HG02642 (cell line): ENCODE data around the gene TRIOBP.

Experiments used
- ATAC-seq: cut with Tn5 transposase; IDR thresholded peaks from one replicate; pipeline ENCODE4 v1.9.1; 2021; ENCODE audit warnings: mild to moderate bottlenecking; ENCODE audit not compliant: unreplicated experiment, poor library complexity

TRIOBP gene

DNA sequence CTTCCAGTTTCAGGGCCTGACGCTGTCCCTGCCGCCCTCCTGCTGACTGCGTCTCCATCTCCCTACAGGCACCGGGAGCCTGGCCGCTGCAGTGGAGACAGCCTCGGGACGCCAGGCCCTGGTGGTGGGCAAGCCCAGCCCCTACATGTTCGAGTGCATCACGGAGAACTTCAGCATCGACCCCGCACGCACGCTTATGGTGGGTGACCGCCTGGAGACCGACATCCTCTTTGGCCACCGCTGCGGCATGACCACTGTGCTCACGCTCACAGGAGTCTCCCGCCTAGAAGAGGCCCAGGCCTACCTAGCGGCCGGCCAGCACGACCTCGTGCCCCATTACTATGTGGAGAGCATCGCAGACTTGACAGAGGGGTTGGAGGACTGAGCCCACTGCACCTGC, 31.4 kb upstream of the TRIOBP start:
- ATAC-seq, result no peak

DNA sequence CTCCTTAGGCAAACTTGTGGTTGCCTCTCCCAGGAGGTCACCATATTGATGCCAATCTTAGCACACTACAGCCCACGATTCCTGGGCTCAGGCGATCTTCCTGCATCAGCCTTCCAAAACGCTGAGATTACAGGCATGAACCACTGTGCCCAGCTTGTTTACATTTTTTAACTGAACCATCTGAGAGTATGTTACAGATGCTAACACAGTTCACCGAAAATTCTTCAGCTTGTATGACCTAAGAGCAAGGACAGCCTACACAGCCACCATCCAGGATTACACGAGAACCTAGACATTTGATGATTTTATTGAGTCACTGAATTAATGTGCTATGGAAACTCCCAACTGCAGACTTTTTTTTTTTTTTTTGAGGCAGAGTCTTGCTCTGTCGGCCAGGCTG, 27.3 kb upstream of the TRIOBP start:
- ATAC-seq, result no peak

DNA sequence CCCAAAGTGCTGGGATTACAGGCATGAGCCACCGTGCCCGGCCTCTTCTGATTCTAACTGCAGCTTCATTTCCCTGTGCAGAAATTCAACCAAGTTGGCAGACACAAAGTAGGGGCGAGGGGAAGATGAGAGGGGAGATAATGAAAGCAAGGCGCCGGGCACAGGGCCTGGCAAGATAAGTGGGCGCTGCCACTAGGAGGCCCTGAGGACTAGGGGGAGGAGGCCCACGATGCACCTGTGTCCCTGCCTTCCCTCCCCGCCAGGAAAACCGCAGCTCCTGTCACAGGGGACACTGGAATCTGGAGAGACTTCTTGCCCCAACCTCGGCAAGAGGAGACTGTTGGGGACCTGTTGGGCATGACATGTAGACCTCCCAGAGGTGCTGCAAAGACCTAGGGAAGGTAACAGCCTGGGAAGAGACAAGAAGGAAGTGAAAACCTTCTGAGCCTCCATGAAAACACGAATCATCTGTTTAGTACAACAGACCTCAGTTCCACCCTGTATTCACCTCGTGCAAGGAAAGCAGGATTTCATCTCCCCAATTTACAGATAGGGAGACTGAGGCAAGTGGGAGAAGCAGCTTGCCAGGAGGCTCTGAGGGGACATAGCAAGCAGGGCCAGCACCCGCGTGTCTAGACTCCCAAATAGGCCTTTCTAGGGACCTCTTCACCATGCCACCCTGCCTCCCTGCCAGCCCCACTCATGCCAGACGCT, 24.5 kb upstream of the TRIOBP start:
- ATAC-seq, result no peak

DNA sequence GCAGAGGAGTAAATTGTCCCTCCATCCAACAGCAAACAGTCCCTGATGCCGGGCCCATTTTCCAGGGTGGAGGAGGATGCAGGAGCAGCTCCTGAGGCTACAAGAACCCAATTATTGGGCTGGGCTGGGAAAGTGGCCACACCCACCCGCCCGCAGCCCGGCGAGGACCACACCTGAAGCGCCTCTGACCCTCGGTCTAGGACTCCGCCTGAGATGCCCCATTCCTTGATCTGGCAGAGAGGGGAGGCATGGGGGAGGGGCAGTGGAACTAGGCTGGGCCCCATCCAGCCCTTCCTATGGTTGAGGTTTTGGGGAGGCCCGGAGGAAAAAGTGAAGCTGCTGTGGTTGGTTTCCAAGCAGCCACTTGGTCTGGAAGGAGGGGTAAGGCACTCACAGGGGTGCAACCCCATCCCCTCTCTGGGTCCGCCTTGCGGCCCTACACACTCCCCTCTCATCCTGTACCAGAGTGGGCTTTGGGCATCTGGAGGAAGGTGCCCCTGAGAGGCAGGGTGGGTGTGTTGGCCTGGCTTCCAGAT, 23.9 kb upstream of the TRIOBP start:
- no peak for ATAC-seq

DNA sequence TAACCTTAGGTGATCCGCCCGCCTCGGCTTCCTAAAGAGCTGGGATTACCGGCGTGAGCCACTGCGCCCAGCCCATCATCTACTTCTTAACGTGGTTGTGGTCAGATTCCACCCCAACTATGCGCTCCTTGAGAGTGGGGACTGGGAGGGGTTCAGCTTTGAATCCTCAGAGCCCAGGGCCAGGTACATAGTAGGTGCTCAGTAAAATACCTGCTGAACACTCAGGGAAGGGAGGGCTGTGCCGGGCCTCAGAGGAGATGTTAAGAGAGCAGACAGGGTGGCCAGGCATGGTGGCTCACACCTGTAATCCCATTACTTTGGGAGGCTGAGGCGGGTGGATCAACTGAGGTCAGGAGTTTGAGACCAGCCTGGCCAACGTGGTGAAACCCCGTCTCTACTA, 22.6 kb upstream of the TRIOBP start:
- no peak for ATAC-seq

DNA sequence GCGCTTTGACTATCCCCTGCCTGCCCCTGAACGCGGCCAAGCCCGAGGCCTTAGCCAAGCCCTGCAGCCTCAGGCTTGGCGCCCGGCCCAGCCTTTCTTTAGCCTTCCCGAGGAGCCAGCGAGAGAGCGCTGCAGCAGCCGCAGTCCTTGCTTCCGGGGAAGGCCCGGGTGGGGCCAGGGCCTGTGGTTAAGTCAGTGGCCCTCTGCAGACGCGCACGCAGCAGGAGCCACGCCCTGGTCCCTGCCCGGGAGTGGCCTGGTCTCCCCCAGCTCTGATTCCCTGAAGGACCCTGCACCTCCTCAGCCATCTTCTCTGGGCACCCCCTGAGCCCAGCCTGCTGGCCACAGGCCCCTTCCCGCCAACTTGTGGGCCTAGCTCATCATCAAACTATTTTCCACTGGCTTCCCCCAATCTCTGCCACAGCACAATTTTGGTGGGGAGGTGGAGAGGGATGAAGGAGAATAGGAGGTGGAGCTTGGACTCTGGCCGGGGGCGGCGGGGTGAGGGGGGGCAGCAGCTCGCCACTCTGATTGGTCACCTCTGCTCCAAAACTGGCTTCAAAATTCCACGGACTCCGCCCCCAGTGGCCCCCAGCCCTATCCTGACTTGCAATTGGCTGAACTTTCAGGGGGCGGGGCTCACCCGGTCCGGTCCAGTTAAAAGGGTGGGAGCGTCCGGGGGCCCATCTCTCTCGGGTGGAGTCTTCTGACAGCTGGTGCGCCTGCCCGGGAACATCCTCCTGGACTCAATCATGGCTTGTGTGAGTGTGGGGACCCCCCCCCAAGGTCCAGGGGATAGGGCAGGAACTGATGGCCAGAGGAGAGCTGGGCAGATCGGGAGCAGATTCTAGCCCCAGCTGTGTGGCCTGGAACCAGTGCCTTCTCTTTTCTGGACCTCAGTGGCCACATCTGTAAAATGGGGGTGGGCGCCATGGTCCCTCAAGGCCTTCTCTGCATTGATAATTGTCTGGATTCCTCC, 21.6 kb upstream of the TRIOBP start, which contains the start of gene LGALS1:
Gene LGALS1 (plus strand): TSS at position 686 of the 979 bp plus-strand sequence. CDS start 67 bp downstream, at position 753.
- peak; percentile 45 for ATAC-seq

DNA sequence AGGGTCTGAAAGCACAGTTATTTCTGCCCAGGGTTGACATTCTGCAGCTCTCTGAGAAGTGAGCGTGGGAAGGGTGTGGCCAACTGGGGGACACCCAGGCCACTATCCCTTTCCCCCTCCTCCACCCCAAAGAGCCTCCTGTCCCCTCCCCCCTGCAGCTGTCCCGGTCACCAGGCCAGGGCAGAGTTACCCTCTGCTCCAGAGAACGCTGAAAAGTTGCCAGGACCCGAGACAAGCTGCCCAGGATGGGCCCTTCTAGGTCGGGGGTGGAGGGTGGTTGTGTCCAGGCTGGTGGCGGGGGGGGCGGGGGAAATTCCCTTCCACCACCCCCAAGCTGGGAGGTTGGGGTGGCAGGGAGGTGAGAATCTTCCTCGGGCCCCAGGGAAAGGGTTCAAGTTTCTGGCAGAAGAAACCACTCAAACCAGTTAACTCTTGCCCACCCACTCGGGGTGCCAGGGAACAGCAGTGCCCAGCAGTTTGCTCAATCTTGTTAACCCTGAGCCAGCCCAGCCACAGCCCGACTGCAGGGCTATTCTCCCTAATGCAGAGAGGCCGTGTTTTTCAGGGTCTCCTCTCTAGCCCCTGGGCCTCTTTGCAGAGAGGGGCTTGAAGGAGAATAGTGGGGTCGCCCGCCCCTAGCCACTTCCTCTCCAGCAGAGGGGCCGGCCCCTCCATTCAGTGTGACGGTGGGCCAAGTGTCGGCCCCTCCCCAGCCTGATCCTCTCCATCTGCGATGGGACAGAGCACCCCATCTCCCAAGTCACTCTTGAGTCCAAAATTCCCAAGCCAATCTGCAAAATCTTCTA, 20.7 kb upstream of the TRIOBP start:
- ATAC-seq, result no peak

DNA sequence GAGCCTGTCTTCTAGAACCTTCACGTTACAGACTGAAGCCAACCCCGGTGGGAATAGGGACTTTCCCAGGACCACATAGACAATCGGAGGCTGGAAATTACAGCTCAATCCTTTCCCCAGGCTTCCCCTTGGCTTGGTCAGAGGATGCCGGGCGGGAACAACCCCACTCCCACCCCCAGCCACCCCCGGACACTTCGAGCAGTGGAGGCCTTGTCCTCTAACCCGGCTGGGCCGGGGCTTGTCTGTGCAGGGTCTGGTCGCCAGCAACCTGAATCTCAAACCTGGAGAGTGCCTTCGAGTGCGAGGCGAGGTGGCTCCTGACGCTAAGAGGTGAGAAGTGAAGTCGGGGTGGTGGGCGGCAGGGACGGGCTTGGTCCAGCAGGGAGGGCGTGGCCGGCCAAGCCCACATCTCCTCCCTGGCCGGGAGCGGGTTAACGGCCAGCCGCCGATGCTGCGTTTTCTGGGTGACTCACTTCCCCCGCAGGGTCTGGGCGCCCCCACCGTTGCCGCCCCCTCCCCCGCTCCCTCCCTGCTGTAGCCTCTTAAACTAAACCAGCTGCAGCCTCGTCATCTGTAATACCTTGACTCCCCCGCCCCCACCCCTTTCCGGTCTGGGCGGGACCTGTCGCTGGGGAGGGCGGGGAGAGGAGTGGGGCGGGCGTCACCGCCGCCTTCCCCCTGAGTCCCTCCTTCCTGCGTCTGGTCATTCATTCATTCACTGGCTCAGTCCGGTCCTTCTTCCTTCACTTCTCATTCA, 19.9 kb upstream of the TRIOBP start:
- ATAC-seq, result peak; percentile 60

DNA sequence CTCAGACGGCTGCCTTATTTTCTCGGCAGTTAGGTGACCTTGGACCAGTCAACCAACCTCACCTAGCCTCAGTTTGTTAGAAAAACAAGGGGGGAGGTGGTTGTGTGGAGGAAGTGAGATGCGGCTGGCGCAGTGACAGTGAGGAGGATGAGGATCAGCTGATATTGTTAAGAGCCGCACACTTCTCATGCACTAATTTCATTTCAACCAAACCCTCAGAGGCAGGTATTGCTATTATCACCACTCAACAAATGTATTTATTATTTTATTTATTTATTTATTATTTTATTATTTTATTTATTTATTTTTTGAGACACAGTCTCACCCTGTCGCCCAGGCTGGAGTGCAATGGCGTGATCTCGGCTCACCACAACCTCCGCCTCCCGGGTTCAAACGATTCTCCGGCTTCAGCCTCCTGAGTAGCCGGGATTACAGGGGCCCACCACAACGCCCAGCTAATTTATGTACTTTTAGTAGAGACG, 19.3 kb upstream of the TRIOBP start:
- peak; percentile 1 for ATAC-seq

DNA sequence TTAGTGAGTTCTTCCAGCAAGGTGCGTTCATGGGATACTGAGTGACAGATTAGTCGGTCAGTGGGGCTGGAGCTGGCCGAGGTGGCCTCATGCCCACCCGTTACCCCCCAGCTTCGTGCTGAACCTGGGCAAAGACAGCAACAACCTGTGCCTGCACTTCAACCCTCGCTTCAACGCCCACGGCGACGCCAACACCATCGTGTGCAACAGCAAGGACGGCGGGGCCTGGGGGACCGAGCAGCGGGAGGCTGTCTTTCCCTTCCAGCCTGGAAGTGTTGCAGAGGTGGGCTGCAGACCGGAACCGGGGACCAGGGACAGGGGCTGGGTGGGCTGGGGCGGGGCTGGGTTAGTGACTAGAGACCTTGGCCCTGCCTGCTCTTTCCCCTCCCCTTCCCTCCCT, 18.5 kb upstream of the TRIOBP start:
- ATAC-seq, result no peak

DNA sequence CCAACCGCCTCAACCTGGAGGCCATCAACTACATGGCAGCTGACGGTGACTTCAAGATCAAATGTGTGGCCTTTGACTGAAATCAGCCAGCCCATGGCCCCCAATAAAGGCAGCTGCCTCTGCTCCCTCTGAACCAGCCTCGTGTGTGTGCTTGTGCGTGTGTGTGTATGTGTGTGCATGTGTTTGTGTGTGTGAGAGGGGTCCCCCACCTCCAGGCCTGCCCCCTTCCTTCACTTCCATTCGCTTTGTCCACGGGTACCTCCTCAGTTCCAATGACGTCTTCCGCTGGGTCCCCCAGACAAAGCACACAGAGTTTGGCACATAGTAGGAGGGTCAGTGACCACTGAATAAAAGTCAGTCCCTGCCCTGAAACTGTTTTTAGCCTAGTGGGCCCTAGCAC, 17.2 kb upstream of the TRIOBP start:
- ATAC-seq, result no peak

DNA sequence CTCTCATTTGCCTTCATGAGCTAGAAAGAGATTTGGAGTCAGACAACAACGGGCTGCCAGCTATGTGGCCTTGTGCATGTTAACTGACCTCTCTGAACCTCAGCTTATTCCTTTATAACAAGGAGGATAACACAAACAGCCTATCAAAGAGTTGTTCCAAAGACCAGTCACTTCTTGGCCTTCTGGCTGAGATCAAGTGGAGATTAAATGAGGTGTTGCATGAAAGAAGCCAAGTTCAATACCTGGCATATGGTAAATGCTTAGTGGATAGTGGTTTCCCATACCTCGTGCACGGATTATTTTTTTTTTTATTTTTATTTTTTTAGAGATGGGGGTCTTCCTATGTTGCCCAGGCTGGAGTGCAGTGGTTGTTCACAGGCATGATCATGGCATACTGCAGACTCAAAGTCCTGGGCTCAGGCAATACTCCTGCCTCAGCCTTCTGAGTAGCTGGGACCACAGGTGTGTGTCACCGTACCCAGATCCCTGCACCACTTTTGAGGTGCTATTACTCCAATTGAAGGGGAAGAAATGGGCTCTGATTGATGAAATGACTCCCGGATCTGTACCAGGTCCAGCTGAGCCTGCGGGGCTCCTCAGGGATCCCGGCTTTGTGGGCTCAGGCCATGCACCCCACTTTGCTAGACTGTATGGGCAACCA, 16.5 kb upstream of the TRIOBP start:
- no peak for ATAC-seq

DNA sequence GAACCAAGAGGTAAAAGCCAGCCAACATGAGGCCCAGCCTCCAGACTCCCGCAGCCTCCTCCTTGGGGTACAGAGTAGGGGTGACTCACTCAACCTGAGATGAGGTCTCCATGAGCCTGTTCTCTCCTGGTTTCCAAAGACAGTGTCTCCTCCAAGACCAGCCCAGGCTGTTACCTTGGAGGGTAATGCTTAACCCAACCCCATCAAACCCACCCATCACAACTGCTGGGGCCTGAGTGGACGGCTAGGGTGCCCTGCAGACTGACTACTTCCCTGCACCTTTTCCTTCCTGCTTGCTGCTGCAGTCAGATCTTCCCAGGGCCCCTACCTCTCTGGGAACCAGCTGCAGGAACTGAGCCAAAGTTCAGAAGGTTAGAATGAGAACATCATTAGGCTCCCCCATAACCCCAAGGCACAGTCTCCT, 15.8 kb upstream of the TRIOBP start:
- no peak for ATAC-seq

DNA sequence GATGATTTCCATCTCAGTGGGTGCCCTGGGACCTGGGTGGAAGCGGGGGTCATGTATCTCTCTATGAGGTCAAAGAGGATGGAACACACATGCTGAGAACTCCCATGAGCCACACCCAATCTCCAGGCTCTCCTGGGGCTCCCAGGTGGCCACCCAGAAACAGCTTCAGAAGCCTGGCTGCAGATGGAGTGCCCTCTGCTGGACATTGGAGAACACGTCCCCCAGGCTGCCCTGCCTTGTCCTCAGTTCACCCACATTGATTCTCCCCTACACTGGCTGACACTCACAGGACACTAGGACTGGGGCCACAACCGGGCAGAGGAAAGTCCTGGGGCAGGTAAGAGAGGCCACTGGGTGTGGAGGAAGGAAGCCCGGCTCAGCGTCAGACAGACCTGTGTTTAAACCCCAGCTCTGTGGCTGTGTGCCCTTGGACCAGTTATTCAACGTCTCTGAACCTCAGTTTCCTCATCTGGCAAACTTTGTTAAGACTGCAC, 15.2 kb upstream of the TRIOBP start:
- ATAC-seq, result no peak

DNA sequence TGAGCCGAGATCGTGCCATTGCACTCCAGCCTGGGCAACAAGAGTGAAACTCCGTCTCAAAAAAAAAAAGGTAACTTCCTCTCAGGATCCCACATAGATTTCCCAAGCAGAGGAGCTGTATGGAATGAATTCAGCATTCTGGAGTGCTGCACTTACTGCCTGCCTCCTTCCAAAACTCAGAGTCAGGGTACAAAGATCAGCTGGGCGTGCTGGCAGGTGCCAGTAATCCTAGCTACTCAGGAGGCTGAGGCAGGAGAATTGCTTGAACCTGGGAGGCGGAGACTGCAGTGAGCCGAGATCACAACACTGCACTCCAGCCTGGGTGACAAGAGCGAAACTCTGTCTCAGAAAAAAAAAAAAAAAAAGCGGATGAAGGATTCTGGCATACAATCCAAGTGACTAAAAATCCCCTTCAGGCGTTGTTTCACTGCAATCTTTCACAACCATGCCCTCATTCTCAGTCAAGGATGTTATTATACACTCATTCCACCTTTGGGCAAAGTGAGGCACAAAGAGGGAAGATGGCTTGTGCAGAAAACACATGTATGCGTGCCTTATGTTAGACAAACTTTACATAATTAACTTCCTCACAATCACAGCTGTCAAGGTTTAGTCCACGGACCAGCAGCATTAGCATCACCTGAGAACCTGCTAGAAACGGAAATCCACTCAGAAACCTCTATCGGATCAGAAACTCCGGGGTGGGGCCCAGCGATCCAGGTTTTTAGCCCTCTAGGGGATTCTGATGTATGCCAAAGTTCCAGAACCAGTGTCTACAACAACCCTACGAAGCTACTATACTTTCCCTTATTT, 11.8 kb upstream of the TRIOBP start:
- no peak for ATAC-seq

DNA sequence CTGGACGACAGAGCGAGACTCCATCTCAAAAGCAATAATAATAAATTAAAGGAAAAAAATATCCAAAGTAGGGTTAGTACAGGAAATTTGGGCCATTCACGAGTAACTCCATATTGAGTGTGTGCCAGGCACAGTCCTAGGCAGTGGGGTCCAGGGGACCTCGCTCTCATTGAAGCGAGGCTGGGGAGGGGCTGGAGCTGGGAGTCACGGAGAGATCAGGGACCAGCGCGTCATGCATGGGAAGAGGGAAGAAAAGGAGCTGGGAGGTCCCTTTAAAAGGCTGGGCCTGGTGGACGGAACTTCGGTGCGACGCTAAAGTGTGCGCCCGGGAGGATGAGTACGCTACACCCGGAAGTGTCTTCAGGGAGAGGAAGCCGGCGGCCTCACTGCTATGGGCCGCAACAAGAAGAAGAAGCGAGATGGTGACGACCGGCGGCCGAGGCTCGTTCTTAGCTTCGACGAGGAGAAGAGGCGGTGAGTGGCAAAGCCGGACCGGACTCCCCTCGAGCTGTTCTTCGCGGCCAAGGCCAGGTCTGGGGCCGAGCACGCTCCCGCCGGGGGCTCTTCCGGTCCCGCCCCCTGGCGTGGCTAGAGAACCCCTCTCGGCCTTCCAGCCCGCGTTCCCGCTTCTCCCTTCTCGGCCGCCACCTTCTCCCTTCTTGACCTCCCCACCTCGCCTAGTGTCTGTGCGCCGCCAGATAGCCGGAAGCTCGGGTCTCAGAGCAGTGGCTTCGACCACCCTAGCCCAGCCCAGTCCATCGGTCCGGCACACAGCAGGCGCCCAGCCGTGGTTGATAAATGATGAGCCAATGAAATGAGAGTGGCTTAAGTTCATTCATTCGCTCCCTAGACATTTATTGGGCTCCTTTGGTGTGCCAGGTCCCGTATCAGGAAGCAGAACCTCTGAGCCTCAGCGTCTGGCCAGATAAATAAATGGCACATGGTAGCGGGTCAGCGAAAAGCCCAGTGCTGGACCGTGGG, 10.6 kb upstream of the TRIOBP start, which contains the start of gene NOL12:
Gene NOL12 (plus strand): TSS at position 342 of the 981 bp plus-strand sequence. CDS start 50 bp downstream, at position 392.
- ATAC-seq, result peak; percentile 81

DNA sequence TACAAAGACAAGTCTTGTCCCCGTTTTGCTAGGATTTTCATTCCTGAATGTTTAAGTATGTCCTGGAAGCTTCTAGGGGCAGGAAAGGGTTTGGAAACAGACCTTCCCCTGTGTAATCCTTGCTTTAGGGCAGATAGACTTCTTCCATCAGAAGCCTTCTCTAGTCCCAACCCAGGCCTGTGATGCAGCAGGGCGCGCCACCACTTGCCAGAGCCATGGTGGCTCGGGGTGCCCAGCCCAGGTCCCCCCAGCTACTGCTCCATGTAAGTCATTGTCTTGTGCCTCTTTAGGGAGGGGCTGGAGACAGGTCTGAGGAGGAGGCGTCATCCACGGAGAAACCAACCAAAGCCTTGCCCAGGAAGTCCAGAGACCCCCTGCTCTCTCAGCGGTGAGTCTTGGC, 6.4 kb upstream of the TRIOBP start:
- ATAC-seq, result no peak
